22Rv1 (cell line): ENCODE results near the gene PTPN18.

Experiments used
- CTCF ChIP-seq: fragments of 450-650 bp; IDR thresholded peaks from 2 replicates; pipeline ENCODE4 v1.5.1; 2017; ENCODE audit warnings: mild to moderate bottlenecking
- ZFX ChIP-seq: fragments of 450-650 bp; IDR thresholded peaks from 2 replicates; pipeline ENCODE4 v1.6.1; 2017; ENCODE audit warnings: antibody characterized with exemption, borderline replicate concordance

DNA sequence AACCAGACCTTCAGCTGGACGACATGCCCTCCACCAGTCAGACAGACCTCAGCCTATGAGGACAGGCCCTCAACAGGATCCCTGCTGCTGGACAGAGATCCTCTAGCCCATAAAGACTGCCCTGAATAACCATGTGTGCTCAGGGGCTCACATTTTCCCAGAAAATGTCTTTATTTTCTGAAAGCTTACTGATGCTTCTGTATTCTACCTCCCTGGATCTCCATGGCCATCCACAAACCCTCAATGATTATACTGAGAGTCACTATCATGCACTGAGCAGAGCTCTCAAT is 1.8 kb upstream of the PTPN18 start:
- TF ChIP-seq CTCF (no peak), ZFX (no peak)
